DMS53 treated with DMSO at 0.1 percent for 48 hours (cell line): Measurements from ENCODE around the gene RAD51B.

Experiments
- DNase-seq: peaks from one replicate; lab custom pipeline; 2025; ENCODE audit not compliant: unreplicated experiment; lab: John Stamatoyannopoulos, UW

Gene RAD51B

GRCh38 chr14:68449561-68450181 is 630.1 kb downstream of the RAD51B start:
- DNase-seq: no peak

- DNase-seq: no peak
Measured at GRCh38 chr14:68450391-68451120, 631.0 kb downstream of the RAD51B start.

- DNase-seq: no peak
Measured at GRCh38 chr14:68451696-68452373, 632.3 kb downstream of the RAD51B start.

GRCh38 chr14:68458253-68458652 is 638.7 kb downstream of the RAD51B start:
- DNase-seq: no peak

- DNase-seq: peak; percentile 77
Measured at GRCh38 chr14:68458840-68459469, 639.4 kb downstream of the RAD51B start.

- no peak for DNase-seq
Measured at GRCh38 chr14:68459480-68460136, 640.0 kb downstream of the RAD51B start.

GRCh38 chr14:68460541-68460940 is 641.0 kb downstream of the RAD51B start:
- DNase-seq: no peak

GRCh38 chr14:68461086-68461485 is 641.5 kb downstream of the RAD51B start:
- no peak for DNase-seq

- no peak for DNase-seq
Measured at GRCh38 chr14:68462683-68463082, 643.1 kb downstream of the RAD51B start.

GRCh38 chr14:68463299-68463698 is 643.7 kb downstream of the RAD51B start:
- DNase-seq: no peak

- DNase-seq: no peak
Measured at GRCh38 chr14:68463705-68464374, 644.3 kb downstream of the RAD51B start.

- no peak for DNase-seq
Measured at GRCh38 chr14:68464711-68465110, 645.1 kb downstream of the RAD51B start.

- peak; percentile 6 for DNase-seq
Measured at GRCh38 chr14:68466491-68466977, 647.0 kb downstream of the RAD51B start.

- no peak for DNase-seq
Measured at GRCh38 chr14:68467425-68467824, 647.8 kb downstream of the RAD51B start.

- no peak for DNase-seq
Measured at GRCh38 chr14:68468437-68469207, 649.0 kb downstream of the RAD51B start.

GRCh38 chr14:68469208-68469713 is 649.7 kb downstream of the RAD51B start:
- no peak for DNase-seq

- DNase-seq: no peak
Measured at GRCh38 chr14:68470361-68470760, 650.8 kb downstream of the RAD51B start.

GRCh38 chr14:68471029-68471963 is 651.7 kb downstream of the RAD51B start:
- no peak for DNase-seq
